Measurements from ENCODE around the gene USP24. TPM values are rescaled to one million over a fixed set of nuclear protein-coding genes. Genes with fewer than 3 reads are reported as not detected.

Gene USP24
- total and polyA plus RNA-seq, 2 donors (not counting 1 experiment from before 2014, with no cell fraction given): 18.9 to 152 TPM

DNA sequence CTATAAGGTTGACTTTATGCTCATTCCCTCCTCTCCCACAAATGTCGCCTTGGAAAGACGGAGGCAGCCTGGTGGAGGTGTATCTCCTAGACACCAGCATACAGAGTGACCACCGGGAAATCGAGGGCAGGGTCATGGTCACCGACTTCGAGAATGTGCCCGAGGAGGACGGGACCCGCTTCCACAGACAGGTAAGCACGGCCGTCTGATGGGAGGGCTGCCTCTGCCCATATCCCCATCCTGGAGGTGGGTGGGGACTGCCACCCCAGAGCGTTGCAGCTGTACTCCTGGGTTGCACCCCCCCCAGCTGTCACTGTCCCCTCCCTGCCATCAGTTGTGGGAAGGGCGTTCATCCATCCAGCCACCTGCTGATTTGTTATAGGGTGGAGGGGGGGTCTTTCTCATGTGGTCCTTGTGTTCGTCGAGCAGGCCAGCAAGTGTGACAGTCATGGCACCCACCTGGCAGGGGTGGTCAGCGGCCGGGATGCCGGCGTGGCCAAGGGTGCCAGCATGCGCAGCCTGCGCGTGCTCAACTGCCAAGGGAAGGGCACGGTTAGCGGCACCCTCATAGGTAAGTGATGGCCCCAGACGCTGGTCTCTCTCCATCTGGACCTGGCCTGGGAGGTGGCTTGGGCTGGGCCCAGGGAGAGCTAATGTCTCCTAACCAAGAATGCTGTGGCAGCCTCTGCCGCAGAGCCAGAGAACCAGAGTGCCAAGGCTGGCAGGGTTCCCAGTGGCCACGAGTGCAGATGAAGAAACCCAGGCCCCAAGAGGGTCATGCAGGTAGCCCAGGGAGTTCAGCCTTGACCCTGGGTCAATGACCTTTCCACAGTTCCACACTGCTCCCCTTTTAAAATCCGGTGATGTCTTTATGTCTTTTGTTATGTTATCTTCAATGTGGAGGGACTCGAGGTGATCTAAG is 162.7 kb downstream of the USP24 start:
- intact Hi-C loops (cut with micrococcal nuclease): no loop called here
- H3K27ac Mint-ChIP-seq: no peak overlapping the region
- no peaks in the 10 kb centered on the region for H3K79me2 ChIP-seq (ENCODE audit: control insufficient read depth, insufficient read depth, low read length)

DNA sequence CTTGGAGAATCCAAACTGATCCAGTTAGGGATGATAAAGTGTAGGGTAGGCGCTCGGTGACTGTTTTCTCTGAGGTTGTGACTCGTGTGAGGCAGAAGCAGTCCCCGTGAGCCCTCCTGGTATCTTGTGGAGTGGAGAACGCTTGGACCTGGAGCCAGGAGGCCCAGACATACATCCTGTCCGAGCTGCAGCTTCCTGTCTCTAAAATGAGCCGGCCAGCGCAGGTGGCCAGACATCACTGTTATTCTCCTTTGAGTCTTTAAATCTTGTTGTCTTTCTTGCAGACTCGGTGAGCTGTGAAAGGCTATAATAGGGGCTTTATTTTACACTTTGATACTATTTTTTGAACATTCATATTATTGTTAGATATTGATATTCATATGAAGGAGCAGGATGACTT is 163.5 kb downstream of the USP24 start:
- POLR2A ChIA-PET: no interaction called here
- no peak for TF ChIP-seq EZH2 (IDR thresholded peaks at IDR 0.05; ENCODE audit: borderline replicate concordance, insufficient read depth, low read depth, low read length, poor library complexity, severe bottlenecking)
- TF ChIP-seq, protein P1, sequence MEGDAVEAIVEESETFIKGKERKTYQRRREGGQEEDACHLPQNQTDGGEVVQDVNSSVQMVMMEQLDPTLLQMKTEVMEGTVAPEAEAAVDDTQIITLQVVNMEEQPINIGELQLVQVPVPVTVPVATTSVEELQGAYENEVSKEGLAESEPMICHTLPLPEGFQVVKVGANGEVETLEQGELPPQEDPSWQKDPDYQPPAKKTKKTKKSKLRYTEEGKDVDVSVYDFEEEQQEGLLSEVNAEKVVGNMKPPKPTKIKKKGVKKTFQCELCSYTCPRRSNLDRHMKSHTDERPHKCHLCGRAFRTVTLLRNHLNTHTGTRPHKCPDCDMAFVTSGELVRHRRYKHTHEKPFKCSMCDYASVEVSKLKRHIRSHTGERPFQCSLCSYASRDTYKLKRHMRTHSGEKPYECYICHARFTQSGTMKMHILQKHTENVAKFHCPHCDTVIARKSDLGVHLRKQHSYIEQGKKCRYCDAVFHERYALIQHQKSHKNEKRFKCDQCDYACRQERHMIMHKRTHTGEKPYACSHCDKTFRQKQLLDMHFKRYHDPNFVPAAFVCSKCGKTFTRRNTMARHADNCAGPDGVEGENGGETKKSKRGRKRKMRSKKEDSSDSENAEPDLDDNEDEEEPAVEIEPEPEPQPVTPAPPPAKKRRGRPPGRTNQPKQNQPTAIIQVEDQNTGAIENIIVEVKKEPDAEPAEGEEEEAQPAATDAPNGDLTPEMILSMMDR (IDR thresholded peaks at IDR 0.05): no peak
- Histone ChIP-seq H3K4me1 (ENCODE audit: control insufficient read depth in 2 of 2, insufficient read depth in 2 of 2, low read length in 2 of 2) (no peaks in the 10 kb centered on the region), H3K9ac (ENCODE audit: low read length) (no peak overlapping the region), H3K36me3 (replicated peaks in 1 of 2; ENCODE audit: control extremely low read depth in 1 of 2, control insufficient read depth in 1 of 2, extremely low read depth in 1 of 2, insufficient read depth in 2 of 2, low read length in 1 of 2) (no peaks in the 10 kb centered on the region), H3K4me2 (replicated peaks; ENCODE audit: low read depth, low read length, poor library complexity, severe bottlenecking) (no peak overlapping the region), H3K27ac (ENCODE audit: low read length in 2 of 2) (no peak overlapping the region), H3K79me2 (ENCODE audit: control insufficient read depth, insufficient read depth, low read length) (no peaks in the 10 kb centered on the region), H4K20me1 (ENCODE audit: control insufficient read depth, insufficient read depth, low read length, poor library complexity, severe bottlenecking) (no peaks in the 10 kb centered on the region), H3K9me3 (ENCODE audit: control extremely low read depth in 1 of 3, control insufficient read depth in 2 of 3, insufficient read depth in 1 of 3, low read length in 2 of 3) (no peaks in the 10 kb centered on the region), H2AFZ (ENCODE audit: insufficient read depth, low read depth, low read length, poor library complexity, severe bottlenecking) (no peak overlapping the region), H3K27me3 (replicated peaks in 1 of 4; ENCODE audit: control extremely low read depth in 1 of 4, control insufficient read depth in 3 of 4, insufficient read depth in 4 of 4, low read length in 3 of 4) (no peaks in the 10 kb centered on the region), H3K4me3 (ENCODE audit: control extremely low read depth in 1 of 5, extremely low read depth in 1 of 5, insufficient read depth in 1 of 5, low read depth in 2 of 5, low read length in 4 of 5) (no peak overlapping the region)
- Mint-ChIP-seq H3K4me3 (no peak overlapping the region), H3K27ac (no peak overlapping the region), H3K4me1 (no peaks in the 10 kb centered on the region), H3K27me3 (peaks cover 13% of the 10 kb centered on the region), H3K9me3 (ENCODE audit: insufficient read depth) (no peaks in the 10 kb centered on the region)
- ATAC-seq (ENCODE audit: low read depth) (no peak), DNase-seq (no peak)
- intact Hi-C loops (cut with micrococcal nuclease): no loop called here
- CTCF ChIA-PET: no interaction called here
- 60% methylated on average over 8 of the region's 9 CpGs for WGBS (ENCODE audit: insufficient coverage)

More for the DNA sequence above, 162.7 kb downstream of the USP24 start:
- WGBS (ENCODE audit: insufficient coverage): 84% methylated on average over 25 of the region's 29 CpGs
- Histone ChIP-seq H3K4me3 (ENCODE audit: control extremely low read depth in 1 of 5, extremely low read depth in 1 of 5, insufficient read depth in 1 of 5, low read depth in 2 of 5, low read length in 4 of 5) (no peak overlapping the region), H2AFZ (ENCODE audit: insufficient read depth, low read depth, low read length, poor library complexity, severe bottlenecking) (no peak overlapping the region), H3K4me2 (replicated peaks; ENCODE audit: low read depth, low read length, poor library complexity, severe bottlenecking) (no peak overlapping the region), H3K36me3 (replicated peaks in 1 of 2; ENCODE audit: control extremely low read depth in 1 of 2, control insufficient read depth in 1 of 2, extremely low read depth in 1 of 2, insufficient read depth in 2 of 2, low read length in 1 of 2) (no peaks in the 10 kb centered on the region), H3K9ac (ENCODE audit: low read length) (no peak overlapping the region), H4K20me1 (ENCODE audit: control insufficient read depth, insufficient read depth, low read length, poor library complexity, severe bottlenecking) (no peaks in the 10 kb centered on the region), H3K27ac (ENCODE audit: low read length in 2 of 2) (no peak overlapping the region), H3K4me1 (ENCODE audit: control insufficient read depth in 2 of 2, insufficient read depth in 2 of 2, low read length in 2 of 2) (no peaks in the 10 kb centered on the region), H3K27me3 (replicated peaks in 1 of 4; ENCODE audit: control extremely low read depth in 1 of 4, control insufficient read depth in 3 of 4, insufficient read depth in 4 of 4, low read length in 3 of 4) (no peaks in the 10 kb centered on the region), H3K9me3 (ENCODE audit: control extremely low read depth in 1 of 3, control insufficient read depth in 2 of 3, insufficient read depth in 1 of 3, low read length in 2 of 3) (no peaks in the 10 kb centered on the region)
- no peak for DNase-seq
- ChIA-PET CTCF (no interaction called here), POLR2A (no interaction called here)
- no peak for TF ChIP-seq EZH2 (IDR thresholded peaks at IDR 0.05; ENCODE audit: borderline replicate concordance, insufficient read depth, low read depth, low read length, poor library complexity, severe bottlenecking)
- TF ChIP-seq, protein P1 (IDR thresholded peaks at IDR 0.05): no peak
- no peaks in the 10 kb centered on the region for H3K9me3 Mint-ChIP-seq (ENCODE audit: insufficient read depth)
- H3K4me1 Mint-ChIP-seq: no peaks in the 10 kb centered on the region
- H3K4me3 Mint-ChIP-seq: no peak overlapping the region
- peaks cover 4% of the 10 kb centered on the region for H3K27me3 Mint-ChIP-seq
- ATAC-seq (ENCODE audit: low read depth): no peak

Data from B cell (primary cell).